T-helper 2 cell treated with Interferon-gamma antibody and Interleukin-4, amounts not matched to agents 5 μg/mL and 100 μg/mL, for 36 hours (primary cell): ENCODE results near the gene ATP8B4.
"Not testable (repeated sequence)": the region's sequence is repeated elsewhere in the genome, so short reads cannot be mapped to it uniquely, and the experiment has no call there.

Experiments
- DNase-seq: peaks from one replicate; pipeline ENCODE4 v3.0.0; 2021; ENCODE audit warnings: low spot score
- H3K27ac Mint-ChIP-seq: one replicate; pipeline ENCODE4 v1.8.0; 2021; ENCODE audit warnings: mild to moderate bottlenecking, mixed read lengths
- H3K27me3 Mint-ChIP-seq: one replicate; pipeline ENCODE4 v1.8.0; 2021; ENCODE audit warnings: low read depth, mixed read lengths
- H3K36me3 Mint-ChIP-seq: one replicate; pipeline ENCODE4 v1.8.0; 2021; ENCODE audit warnings: low read depth, mixed read lengths
- H3K4me1 Mint-ChIP-seq: one replicate; pipeline ENCODE4 v1.8.0; 2021; ENCODE audit warnings: low read depth, mixed read lengths
- H3K4me3 Mint-ChIP-seq: one replicate; pipeline ENCODE4 v1.8.0; 2022; ENCODE audit warnings: mild to moderate bottlenecking, moderate library complexity, mixed read lengths
- H3K9me3 Mint-ChIP-seq: one replicate; pipeline ENCODE4 v1.8.0; 2021; ENCODE audit warnings: mixed read lengths

ATP8B4 gene

DNA sequence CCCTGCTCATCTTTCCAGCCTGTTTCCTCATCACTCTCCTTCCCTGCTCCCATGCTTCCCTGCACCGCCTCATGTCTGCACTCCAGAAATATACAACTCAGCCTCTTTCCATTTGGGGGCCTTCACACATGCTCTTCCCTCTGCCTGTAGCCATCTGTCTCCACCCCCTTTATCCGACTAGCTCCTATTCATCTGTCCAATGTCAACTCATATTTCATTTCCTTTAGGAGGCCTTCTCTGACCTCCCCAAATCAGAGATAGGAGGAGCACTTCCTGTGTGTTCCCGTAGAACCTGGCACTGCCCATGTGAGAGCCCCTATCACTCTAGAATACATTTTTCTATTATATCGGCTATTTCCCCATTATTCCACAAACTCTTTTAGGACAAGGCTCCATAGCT is 10.6 kb downstream of the ATP8B4 start:
- Mint-ChIP-seq H3K27me3 (no peaks in the 10 kb centered on the region), H3K9me3 (peaks cover 9% of the 10 kb centered on the region), H3K4me3 (peak overlapping the region; percentile 81), H3K27ac (peak overlapping the region; percentile 91), H3K36me3 (peaks cover 30% of the 10 kb centered on the region), H3K4me1 (peaks cover 81% of the 10 kb centered on the region)
- DNase-seq = no peak

DNA sequence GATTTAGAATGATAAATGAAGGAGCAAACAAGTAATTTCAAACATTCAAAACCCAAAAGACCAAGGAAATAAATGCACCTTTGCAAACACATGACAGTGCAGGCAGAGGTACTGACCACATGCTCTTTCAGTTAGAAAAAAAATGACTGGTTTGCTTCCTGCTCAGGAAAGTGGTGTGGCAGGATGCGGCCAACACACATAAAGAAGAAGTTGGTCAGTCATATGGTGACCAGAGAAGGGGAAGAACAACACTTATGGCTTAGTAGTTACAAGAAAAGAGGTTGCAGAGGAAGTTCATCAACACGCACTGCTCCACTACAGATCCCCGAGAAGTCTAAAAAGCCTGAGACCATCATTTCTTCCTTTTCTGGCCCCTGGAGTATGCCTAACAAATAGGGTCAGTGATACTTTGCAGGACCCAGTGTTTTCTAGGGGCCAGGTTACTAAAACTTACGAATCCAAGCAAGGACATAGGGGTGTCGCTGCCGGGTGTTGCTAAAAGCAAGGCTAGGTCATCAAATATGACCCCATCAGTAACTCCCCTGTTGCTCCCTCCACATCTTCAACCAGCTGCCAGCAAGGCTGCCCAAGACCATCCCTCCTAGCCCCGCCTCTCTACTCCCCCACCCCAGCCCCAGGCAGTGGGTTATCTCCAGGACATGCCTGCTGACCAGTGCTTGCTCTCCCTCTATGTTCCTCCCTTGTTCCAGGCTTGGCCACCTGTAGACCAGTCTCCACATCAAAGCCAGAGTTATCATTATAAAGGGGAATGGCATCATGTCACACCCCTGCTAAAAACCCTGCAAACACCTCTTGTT is 11.2 kb downstream of the ATP8B4 start:
- H3K36me3 Mint-ChIP-seq = peaks cover 35% of the 10 kb centered on the region
- H3K27me3 Mint-ChIP-seq = no peaks in the 10 kb centered on the region
- H3K9me3 Mint-ChIP-seq = peaks cover 16% of the 10 kb centered on the region
- peaks cover 77% of the 10 kb centered on the region for H3K4me1 Mint-ChIP-seq
- H3K4me3 Mint-ChIP-seq = peak overlapping the region; percentile 81
- peak overlapping the region; percentile 91 for H3K27ac Mint-ChIP-seq
- DNase-seq = peak; percentile 70

DNA sequence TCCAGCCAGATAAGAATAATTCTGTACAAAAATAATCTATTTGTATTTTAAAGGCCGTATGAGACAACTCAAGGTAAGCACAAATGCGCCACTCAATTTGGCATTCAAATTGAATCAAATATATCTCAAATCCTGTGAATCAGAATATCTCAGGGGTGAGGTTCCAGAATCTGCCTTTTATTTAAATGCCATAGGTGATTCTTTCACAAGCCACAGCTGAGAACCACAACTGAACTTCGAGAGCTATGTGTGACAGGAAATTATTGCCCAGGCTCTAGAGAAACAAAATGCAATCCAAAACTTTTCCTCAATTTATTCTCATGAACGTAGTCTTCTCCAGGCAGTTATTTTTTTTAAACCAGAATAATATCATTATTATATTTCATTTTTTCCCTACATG is 11.9 kb downstream of the ATP8B4 start:
- H3K4me1 Mint-ChIP-seq = peaks cover 74% of the 10 kb centered on the region

DNA sequence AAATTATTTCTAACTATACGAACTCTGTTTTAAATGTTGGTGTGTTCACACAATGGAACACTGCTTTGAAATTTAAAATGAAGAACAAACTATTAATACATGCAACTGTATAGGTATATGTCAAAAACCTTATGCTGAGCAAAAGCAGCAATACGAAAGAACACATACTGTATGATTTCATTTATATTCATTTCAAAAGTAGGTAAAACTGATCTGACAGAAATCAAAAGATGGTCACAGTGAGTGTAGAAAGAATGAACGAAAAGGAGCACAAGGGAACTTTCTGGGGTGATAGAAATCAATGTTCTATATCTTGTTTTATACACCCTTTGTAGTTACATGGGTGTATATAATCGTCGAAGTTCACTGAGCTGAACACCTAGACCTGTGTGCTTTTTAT is 12.6 kb downstream of the ATP8B4 start:
- Mint-ChIP-seq H3K4me1 (peaks cover 73% of the 10 kb centered on the region), H3K9me3 (peaks cover 28% of the 10 kb centered on the region), H3K36me3 (peaks cover 38% of the 10 kb centered on the region), H3K27ac (peak overlapping the region; percentile 16), H3K4me3 (peak overlapping the region; percentile 31), H3K27me3 (no peaks in the 10 kb centered on the region)
- no peak for DNase-seq

More for the DNA sequence above, 11.9 kb downstream of the ATP8B4 start:
- Mint-ChIP-seq H3K9me3 (peaks cover 22% of the 10 kb centered on the region), H3K27me3 (no peaks in the 10 kb centered on the region), H3K4me3 (peak overlapping the region; percentile 81), H3K36me3 (peaks cover 35% of the 10 kb centered on the region), H3K27ac (peak overlapping the region; percentile 91)
- no peak for DNase-seq

DNA sequence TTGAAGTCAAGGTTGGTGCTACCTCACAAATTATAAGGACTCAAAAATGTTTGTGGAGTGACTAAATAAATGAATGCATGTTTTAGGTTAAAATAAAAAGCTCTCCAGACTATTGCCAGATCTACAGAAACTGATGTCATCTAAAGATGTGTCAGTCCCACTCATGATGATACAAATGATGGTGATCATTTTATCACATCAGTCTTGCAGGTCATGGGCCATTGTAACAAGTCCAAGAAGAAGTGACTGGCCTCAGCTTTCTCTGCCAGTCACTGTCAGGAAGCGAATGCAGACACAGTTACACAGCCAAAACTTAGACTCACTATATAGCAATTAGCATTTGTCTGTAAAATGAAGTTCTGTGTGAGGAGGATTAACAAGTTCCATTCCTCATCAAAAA is 18.5 kb downstream of the ATP8B4 start:
- Mint-ChIP-seq H3K4me1 (peaks cover 42% of the 10 kb centered on the region), H3K36me3 (peaks cover 46% of the 10 kb centered on the region), H3K27me3 (no peaks in the 10 kb centered on the region), H3K9me3 (peaks cover 33% of the 10 kb centered on the region), H3K4me3 (no peak overlapping the region), H3K27ac (no peak overlapping the region)
- no peak for DNase-seq

DNA sequence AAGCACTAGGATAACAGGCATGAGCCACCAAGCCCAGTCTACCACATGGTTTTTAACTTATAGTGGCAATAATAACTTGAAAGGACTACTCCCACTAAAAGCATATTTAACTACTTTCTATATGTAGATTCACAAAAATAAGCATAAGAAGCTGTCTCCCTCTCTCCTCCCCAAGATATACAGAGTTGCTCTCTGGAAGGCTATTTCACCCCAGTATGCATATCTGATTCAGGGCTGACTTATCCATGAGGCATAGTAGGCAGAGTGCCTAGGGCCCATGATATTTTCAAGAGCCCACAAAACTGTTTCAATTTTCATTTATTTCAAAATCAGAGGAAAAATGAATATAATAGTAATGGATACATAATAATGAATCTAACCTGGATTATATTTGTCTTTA is 20.5 kb downstream of the ATP8B4 start:
- Mint-ChIP-seq H3K4me1 (peaks cover 30% of the 10 kb centered on the region), H3K4me3 (no peak overlapping the region), H3K27ac (no peak overlapping the region), H3K9me3 (peaks cover 24% of the 10 kb centered on the region), H3K27me3 (no peaks in the 10 kb centered on the region), H3K36me3 (peaks cover 39% of the 10 kb centered on the region)
- DNase-seq = no peak

DNA sequence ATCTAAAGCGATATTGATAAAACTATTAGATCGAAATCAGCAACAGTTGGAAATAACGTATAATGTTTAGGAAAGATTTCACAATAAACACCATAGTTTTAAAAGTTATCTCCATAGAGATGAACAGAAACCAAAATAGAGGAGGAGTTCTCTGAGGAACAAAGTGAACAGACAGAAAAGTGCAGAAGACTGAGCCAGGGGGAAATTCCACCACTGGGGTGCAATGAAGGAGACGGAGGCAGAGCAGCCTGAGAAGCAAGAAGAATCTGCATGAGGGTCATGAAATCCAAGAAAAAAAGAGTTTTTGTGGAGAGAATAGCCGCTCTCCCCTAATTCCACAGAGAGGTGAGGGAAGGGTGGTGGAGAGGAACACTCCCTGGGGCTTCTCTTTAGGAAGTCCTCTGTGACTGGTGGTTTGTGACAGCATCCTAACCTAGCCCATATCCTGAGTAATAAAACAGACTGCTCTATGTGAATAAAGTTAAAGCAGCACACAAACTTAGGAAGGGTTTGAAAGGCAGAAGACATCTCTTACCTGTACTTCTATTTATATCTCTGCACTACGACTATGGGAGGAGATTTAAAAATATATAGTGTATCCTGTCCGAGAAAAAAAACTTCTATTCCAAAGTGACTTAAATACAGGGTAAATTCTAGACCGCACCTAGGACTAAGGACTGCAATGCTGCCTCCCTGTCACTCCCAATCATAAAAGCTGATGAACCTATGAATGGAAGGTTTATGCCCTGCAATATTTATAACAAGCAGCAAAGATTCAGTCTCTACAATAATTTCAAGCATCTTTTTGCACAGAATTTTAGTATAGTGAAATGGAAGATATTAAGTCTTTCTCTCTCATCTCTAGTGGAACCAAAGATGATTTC is 22.9 kb downstream of the ATP8B4 start:
- H3K27me3 Mint-ChIP-seq = no peaks in the 10 kb centered on the region
- peaks cover 19% of the 10 kb centered on the region for H3K4me1 Mint-ChIP-seq
- peaks cover 27% of the 10 kb centered on the region for H3K36me3 Mint-ChIP-seq
- H3K27ac Mint-ChIP-seq = no peak overlapping the region
- H3K9me3 Mint-ChIP-seq = peaks cover 15% of the 10 kb centered on the region
- no peak for DNase-seq
- no peak overlapping the region for H3K4me3 Mint-ChIP-seq

DNA sequence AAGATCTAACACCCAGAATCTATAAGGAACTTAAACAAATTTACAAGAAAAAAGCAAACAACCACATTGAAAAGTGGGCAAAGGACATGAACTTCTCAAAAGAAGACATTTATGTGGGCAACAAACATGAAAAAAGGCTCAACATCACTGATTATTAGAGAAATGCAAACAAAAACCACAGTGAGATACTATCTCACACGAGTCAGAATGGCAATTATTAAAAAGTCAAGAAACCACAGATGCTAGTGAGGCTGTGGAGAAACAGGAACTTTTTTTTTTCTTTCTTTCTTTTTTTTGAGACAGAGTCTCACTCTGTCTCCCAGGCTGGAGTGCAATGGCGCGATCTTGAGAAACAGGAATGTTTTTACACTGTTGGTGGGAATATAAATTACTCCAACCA is 29.6 kb downstream of the ATP8B4 start:
- not testable (repeated sequence) for DNase-seq, H3K27ac Mint-ChIP-seq, H3K27me3 Mint-ChIP-seq
- Mint-ChIP-seq H3K36me3 (peaks cover 29% of the 10 kb centered on the region), H3K4me1 (peaks cover 18% of the 10 kb centered on the region), H3K4me3 (peak overlapping the region; percentile 10), H3K9me3 (peaks cover 17% of the 10 kb centered on the region)

DNA sequence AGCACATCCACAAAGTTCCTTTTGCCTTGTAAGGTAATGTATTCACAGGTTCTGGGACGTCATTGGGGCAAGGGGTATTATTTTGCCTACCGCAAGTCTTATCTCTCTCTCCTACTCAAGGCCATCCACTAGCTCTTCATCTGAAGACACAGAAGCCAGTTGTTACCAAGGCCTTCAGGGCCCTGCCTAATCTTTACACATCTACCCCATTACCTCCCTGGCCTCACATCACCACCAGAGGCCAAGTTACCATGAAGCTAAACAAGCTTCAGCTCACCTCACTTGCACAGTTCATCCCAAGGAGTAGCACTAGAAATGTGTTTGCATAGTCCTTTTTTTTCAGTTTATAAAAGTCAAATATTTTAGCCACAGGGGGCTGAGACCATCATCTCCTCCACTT is 34.1 kb downstream of the ATP8B4 start:
- Mint-ChIP-seq H3K27ac (no peak overlapping the region), H3K4me3 (no peak overlapping the region), H3K27me3 (no peaks in the 10 kb centered on the region), H3K9me3 (peaks cover 3% of the 10 kb centered on the region), H3K36me3 (peaks cover 12% of the 10 kb centered on the region), H3K4me1 (peaks cover 29% of the 10 kb centered on the region)
- no peak for DNase-seq

DNA sequence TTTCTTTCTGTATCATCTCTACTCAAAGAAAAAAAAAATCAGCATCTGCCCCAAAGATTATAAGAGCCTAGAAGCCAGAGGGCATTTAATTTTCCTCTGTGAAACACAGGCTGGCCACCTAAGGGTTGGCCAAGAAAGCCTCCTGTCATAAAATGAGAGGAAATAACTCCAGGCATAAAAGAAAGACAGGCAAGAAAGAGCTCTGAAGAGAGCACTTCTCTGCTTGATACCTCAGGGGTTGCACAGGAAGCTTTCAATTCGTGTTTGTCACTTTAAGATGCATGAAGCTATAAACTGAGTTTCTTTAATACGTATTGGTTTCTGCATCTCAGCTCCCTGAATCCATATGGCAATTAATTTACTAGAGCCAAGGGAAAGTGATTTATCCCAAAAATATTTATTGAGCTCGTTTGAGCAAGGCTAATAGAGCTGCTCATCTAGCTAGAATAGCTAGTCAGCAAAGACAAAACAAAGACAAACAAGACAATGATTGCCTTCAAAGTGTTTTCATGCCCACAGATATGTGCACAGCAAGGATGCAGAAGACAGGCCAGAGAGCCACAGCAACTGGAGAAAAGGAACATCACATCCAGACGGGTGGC is 35.5 kb downstream of the ATP8B4 start:
- DNase-seq = no peak
- Mint-ChIP-seq H3K27ac (no peak overlapping the region), H3K27me3 (no peaks in the 10 kb centered on the region), H3K9me3 (no peaks in the 10 kb centered on the region), H3K4me3 (no peak overlapping the region), H3K36me3 (peaks cover 3% of the 10 kb centered on the region), H3K4me1 (peaks cover 18% of the 10 kb centered on the region)

DNA sequence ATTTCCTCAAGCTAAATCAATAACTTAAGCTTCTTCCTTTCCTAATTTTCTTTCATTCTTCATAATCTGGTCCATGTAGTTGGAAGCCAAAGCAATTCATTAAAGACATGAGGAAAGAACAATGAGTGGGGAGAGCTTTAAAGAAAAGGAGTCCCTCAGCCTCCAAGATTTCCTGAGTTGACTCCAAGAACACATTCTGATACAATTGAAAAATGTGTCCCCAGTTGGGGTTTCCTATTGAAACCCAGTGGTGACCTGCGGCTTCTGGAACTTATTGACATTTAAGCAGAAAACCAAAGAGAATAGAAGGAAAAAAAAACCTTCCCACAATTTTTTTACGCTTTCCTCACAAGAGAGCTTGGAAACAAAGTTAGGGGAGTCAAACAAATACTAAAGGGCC is 37.0 kb downstream of the ATP8B4 start:
- H3K27ac Mint-ChIP-seq = no peak overlapping the region
- no peaks in the 10 kb centered on the region for H3K36me3 Mint-ChIP-seq
- no peak for DNase-seq
- H3K27me3 Mint-ChIP-seq = no peaks in the 10 kb centered on the region
- H3K4me1 Mint-ChIP-seq = peaks cover 20% of the 10 kb centered on the region
- no peaks in the 10 kb centered on the region for H3K9me3 Mint-ChIP-seq
- H3K4me3 Mint-ChIP-seq = no peak overlapping the region

DNA sequence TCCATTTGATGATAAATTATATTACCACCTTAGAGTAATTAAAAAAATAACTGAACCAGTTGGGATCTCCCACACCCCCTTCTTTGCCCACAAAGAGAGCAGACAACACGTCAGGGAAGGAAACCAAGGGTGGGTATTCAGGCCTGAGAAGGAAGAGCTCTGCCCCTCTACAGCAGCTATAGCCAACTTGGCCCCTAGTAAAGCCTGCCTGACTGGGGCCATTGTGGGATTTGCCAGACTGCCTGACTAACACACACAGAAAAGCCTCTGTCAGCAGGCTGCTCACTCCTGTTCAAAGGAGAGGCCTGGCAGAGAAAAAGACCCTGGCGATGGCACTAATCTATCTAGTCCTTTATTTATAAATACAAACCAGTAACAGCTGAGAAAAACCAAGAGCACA is 41.4 kb downstream of the ATP8B4 start:
- no peak overlapping the region for H3K4me3 Mint-ChIP-seq
- DNase-seq = no peak
- H3K9me3 Mint-ChIP-seq = no peaks in the 10 kb centered on the region
- peaks cover 8% of the 10 kb centered on the region for H3K4me1 Mint-ChIP-seq
- H3K27ac Mint-ChIP-seq = no peak overlapping the region
- H3K36me3 Mint-ChIP-seq = peaks cover 19% of the 10 kb centered on the region
- no peaks in the 10 kb centered on the region for H3K27me3 Mint-ChIP-seq

DNA sequence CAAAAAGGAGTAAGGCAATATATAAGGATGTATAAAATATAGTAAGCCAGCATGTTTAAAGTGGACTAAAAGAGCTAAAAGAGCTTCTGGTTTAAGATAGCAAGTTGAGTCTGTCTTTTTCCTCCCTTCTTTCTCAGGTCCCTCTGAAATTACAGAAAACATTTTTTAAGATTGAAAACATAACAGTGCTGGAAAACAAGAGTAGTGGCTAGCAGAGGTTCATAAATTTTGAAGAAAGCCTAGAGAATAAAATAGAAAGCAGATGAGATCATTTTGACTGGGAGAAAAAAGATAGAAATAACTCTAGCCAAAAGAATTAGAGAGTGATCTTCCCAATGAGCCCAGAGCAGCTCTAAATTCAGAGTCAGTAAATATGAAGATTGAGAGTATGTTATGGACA is 41.9 kb downstream of the ATP8B4 start:
- H3K36me3 Mint-ChIP-seq = peaks cover 21% of the 10 kb centered on the region
- H3K27me3 Mint-ChIP-seq = no peaks in the 10 kb centered on the region
- H3K4me3 Mint-ChIP-seq = no peak overlapping the region
- no peaks in the 10 kb centered on the region for H3K9me3 Mint-ChIP-seq
- H3K27ac Mint-ChIP-seq = no peak overlapping the region
- no peak for DNase-seq
- peaks cover 7% of the 10 kb centered on the region for H3K4me1 Mint-ChIP-seq

DNA sequence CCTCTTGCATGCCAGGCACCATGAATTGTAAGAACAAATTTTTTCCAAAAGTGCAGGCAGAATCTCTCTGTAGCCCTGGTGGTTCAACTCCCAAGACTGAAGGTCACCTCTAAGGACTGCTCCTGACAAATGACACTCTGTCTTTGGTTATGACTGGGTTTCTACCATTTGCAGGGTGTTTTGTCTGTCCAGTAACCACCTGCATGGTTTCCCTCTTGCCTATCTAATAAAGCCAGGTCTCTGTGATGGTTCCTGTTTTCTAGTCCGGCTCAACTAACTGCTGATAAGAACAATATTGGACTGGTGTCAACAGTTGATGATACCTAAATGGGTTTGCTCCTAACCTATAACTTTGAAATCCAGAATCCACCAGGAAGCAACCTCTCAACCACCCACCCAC is 43.7 kb downstream of the ATP8B4 start:
- H3K36me3 Mint-ChIP-seq = peaks cover 30% of the 10 kb centered on the region
- peaks cover 6% of the 10 kb centered on the region for H3K4me1 Mint-ChIP-seq
- no peaks in the 10 kb centered on the region for H3K9me3 Mint-ChIP-seq
- no peaks in the 10 kb centered on the region for H3K27me3 Mint-ChIP-seq
- H3K4me3 Mint-ChIP-seq = no peak overlapping the region
- no peak overlapping the region for H3K27ac Mint-ChIP-seq
- no peak for DNase-seq
